ENCODE measurements around the gene SLC37A1.
"Not testable (repeated sequence)": the region's sequence is repeated elsewhere in the genome, so short reads cannot be mapped to it uniquely, and the experiment has no call there.

DNA sequence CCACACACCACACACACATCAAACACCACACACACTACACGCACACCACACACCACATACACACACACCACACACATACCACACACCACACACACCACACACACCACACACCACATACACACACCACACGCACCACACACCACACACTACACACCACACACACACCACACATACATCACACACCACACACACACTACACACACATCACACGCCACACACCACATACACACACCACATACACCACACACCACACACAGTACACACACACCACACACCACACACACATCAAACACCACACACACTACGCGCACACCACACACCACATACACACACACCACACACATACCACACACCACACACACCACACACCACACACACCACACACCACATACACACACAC, 101.7 kb downstream of the SLC37A1 start:
- TF ChIP-seq CTCF (conservative IDR thresholded peaks at IDR 0.05; ENCODE audit: low read depth, low read length); EZH2 (IDR thresholded peaks at IDR 0.05; ENCODE audit: borderline replicate concordance, low read depth, low read length, poor library complexity, severe bottlenecking): not testable (repeated sequence)

Measured in A673 (cell line).